ENCODE measurements around the gene DPP9. TPM values are rescaled to one million over a fixed set of nuclear protein-coding genes. Genes with fewer than 3 reads are reported as not detected.

The DPP9 gene
- total and polyA plus RNA-seq, 2 of the 13 experiments (the other 11 are each of a cell fraction or from before 2014, with no cell fraction given), result 8.4 to 25.8 TPM

DNA sequence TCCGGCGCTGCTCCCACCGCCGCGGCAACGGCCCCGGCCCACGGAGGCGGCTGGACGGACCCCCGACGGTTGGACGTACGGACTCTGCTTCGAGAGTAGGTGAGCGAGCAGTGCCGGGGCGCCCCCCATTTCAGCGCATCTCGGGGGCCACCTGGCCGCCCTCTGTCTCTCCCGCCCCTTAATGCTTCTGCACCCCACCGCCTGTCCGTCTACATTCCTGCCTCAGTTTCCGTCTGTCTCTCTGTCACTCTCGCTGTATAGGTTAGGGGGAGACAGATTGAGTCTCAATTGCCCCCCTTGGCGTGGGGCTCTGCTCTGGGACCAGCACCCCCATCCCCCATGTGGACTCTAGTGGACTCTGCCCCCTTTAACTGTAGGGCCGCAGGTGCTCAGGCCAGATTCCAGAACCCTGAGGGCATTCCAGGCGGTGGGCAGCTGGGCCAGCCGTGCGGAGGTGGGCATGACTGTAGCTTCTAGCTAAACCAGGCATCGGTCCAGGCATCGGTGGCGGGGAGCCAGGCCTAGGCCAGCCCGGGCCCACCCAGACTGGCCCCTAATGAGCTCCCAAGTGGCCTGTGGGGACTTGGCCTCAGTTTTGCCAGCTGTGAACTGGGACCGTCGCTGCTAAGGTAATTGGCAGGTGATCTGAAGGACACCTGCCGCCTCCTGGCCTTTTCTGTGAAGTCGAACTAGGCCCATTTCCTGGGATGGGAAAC lies 84.0 kb downstream of the DPP9 start (continued):
- TF ChIP-seq RXRB (CRISPR knock-in tag; IDR thresholded peaks at IDR 0.05; ENCODE audit: borderline replicate concordance) (0 out of 2 replicates have a peak, but pooled peaks have one; percentile 12), ARNT (IDR thresholded peaks at IDR 0.05) (no peak), RBFOX2 (IDR thresholded peaks at IDR 0.05; ENCODE audit: low read depth, low read length) (peak; percentile 72), MAFG (CRISPR knock-in tag; IDR thresholded peaks at IDR 0.05) (no peak), MTF2 (CRISPR knock-in tag; IDR thresholded peaks at IDR 0.05; ENCODE audit: borderline replicate concordance) (no peak; the same call in 1 of the 2 replicates), GABPB1 (CRISPR knock-in tag; IDR thresholded peaks at IDR 0.05) (0 out of 2 replicates have a peak, but pooled peaks have one; percentile 31), U2AF2 (IDR thresholded peaks at IDR 0.05; ENCODE audit: low read depth, low read length) (no peak), RARG (CRISPR knock-in tag; IDR thresholded peaks at IDR 0.05; ENCODE audit: low read depth) (no peak), SRY (CRISPR knock-in tag; IDR thresholded peaks at IDR 0.05) (peak; percentile 88), SOX5 (CRISPR knock-in tag; IDR thresholded peaks at IDR 0.05; ENCODE audit: borderline replicate concordance) (no peak), RFX3 (CRISPR knock-in tag; IDR thresholded peaks at IDR 0.05) (no peak), ZNF564 (CRISPR knock-in tag; IDR thresholded peaks at IDR 0.05) (no peak), ZSCAN25 (CRISPR knock-in tag; IDR thresholded peaks at IDR 0.05) (no peak)
- TF ChIP-seq, protein P1, sequence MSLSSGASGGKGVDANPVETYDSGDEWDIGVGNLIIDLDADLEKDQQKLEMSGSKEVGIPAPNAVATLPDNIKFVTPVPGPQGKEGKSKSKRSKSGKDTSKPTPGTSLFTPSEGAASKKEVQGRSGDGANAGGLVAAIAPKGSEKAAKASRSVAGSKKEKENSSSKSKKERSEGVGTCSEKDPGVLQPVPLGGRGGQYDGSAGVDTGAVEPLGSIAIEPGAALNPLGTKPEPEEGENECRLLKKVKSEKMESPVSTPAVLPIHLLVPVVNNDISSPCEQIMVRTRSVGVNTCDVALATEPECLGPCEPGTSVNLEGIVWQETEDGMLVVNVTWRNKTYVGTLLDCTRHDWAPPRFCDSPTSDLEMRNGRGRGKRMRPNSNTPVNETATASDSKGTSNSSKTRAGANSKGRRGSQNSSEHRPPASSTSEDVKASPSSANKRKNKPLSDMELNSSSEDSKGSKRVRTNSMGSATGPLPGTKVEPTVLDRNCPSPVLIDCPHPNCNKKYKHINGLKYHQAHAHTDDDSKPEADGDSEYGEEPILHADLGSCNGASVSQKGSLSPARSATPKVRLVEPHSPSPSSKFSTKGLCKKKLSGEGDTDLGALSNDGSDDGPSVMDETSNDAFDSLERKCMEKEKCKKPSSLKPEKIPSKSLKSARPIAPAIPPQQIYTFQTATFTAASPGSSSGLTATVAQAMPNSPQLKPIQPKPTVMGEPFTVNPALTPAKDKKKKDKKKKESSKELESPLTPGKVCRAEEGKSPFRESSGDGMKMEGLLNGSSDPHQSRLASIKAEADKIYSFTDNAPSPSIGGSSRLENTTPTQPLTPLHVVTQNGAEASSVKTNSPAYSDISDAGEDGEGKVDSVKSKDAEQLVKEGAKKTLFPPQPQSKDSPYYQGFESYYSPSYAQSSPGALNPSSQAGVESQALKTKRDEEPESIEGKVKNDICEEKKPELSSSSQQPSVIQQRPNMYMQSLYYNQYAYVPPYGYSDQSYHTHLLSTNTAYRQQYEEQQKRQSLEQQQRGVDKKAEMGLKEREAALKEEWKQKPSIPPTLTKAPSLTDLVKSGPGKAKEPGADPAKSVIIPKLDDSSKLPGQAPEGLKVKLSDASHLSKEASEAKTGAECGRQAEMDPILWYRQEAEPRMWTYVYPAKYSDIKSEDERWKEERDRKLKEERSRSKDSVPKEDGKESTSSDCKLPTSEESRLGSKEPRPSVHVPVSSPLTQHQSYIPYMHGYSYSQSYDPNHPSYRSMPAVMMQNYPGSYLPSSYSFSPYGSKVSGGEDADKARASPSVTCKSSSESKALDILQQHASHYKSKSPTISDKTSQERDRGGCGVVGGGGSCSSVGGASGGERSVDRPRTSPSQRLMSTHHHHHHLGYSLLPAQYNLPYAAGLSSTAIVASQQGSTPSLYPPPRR (CRISPR knock-in tag; IDR thresholded peaks at IDR 0.05; ENCODE audit: borderline replicate concordance), result no peak
- TF ChIP-seq, protein P2, sequence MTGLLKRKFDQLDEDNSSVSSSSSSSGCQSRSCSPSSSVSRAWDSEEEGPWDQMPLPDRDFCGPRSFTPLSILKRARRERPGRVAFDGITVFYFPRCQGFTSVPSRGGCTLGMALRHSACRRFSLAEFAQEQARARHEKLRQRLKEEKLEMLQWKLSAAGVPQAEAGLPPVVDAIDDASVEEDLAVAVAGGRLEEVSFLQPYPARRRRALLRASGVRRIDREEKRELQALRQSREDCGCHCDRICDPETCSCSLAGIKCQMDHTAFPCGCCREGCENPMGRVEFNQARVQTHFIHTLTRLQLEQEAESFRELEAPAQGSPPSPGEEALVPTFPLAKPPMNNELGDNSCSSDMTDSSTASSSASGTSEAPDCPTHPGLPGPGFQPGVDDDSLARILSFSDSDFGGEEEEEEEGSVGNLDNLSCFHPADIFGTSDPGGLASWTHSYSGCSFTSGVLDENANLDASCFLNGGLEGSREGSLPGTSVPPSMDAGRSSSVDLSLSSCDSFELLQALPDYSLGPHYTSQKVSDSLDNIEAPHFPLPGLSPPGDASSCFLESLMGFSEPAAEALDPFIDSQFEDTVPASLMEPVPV (CRISPR knock-in tag; IDR thresholded peaks at IDR 0.05), result peak; percentile 71
- TF ChIP-seq, protein P3, sequence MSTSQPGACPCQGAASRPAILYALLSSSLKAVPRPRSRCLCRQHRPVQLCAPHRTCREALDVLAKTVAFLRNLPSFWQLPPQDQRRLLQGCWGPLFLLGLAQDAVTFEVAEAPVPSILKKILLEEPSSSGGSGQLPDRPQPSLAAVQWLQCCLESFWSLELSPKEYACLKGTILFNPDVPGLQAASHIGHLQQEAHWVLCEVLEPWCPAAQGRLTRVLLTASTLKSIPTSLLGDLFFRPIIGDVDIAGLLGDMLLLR (CRISPR knock-in tag; IDR thresholded peaks at IDR 0.05), result no peak
- TF ChIP-seq, protein P4, sequence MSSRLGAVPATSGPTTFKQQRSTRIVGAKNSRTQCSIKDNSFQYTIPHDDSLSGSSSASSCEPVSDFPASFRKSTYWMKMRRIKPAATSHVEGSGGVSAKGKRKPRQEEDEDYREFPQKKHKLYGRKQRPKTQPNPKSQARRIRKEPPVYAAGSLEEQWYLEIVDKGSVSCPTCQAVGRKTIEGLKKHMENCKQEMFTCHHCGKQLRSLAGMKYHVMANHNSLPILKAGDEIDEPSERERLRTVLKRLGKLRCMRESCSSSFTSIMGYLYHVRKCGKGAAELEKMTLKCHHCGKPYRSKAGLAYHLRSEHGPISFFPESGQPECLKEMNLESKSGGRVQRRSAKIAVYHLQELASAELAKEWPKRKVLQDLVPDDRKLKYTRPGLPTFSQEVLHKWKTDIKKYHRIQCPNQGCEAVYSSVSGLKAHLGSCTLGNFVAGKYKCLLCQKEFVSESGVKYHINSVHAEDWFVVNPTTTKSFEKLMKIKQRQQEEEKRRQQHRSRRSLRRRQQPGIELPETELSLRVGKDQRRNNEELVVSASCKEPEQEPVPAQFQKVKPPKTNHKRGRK (CRISPR knock-in tag; IDR thresholded peaks at IDR 0.05), result no peak
- TF ChIP-seq, protein P5, sequence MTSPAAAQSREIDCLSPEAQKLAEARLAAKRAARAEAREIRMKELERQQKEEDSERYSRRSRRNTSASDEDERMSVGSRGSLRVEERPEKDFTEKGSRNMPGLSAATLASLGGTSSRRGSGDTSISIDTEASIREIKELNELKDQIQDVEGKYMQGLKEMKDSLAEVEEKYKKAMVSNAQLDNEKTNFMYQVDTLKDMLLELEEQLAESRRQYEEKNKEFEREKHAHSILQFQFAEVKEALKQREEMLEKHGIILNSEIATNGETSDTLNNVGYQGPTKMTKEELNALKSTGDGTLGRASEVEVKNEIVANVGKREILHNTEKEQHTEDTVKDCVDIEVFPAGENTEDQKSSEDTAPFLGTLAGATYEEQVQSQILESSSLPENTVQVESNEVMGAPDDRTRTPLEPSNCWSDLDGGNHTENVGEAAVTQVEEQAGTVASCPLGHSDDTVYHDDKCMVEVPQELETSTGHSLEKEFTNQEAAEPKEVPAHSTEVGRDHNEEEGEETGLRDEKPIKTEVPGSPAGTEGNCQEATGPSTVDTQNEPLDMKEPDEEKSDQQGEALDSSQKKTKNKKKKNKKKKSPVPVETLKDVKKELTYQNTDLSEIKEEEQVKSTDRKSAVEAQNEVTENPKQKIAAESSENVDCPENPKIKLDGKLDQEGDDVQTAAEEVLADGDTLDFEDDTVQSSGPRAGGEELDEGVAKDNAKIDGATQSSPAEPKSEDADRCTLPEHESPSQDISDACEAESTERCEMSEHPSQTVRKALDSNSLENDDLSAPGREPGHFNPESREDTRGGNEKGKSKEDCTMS (CRISPR knock-in tag; conservative IDR thresholded peaks at IDR 0.05), result no peak
